Measurements from ENCODE around the gene ZBTB42. TPM values are rescaled to one million over a fixed set of nuclear protein-coding genes. Genes with fewer than 3 reads are reported as not detected.

Gene ZBTB42
- total RNA-seq, 2 donors from 2014 or later, result 2.7 to 3.3 TPM

GRCh38 chr14:104798300-104799243, 2.3 kb upstream of the ZBTB42 start:
- Mint-ChIP-seq H3K27ac (peak overlapping the region; percentile 16), H3K4me1 (peaks cover 25% of the 10 kb centered on the region), H3K4me3 (peak overlapping the region; percentile 78), H3K36me3 (ENCODE audit: low read depth) (no peaks in the 10 kb centered on the region), H3K27me3 (no peaks in the 10 kb centered on the region)
- ATAC-seq (no peak), DNase-seq (no peak)
- no peaks in the 10 kb centered on the region for H3K9me3 ChIP-seq (ENCODE audit: control insufficient read depth, low read length, poor library complexity, severe bottlenecking)

GRCh38 chr14:104799244-104800014, 1.5 kb upstream of the ZBTB42 start:
- Mint-ChIP-seq H3K27ac (peak overlapping the region; percentile 69), H3K36me3 (ENCODE audit: low read depth) (no peaks in the 10 kb centered on the region), H3K4me3 (peak overlapping the region; percentile 78), H3K27me3 (no peaks in the 10 kb centered on the region), H3K4me1 (peaks cover 18% of the 10 kb centered on the region)
- DNase-seq (no peak), ATAC-seq (no peak)
- no peaks in the 10 kb centered on the region for H3K9me3 ChIP-seq (ENCODE audit: control insufficient read depth, low read length, poor library complexity, severe bottlenecking)

- peak overlapping the region; percentile 78 for H3K4me3 Mint-ChIP-seq
- ATAC-seq (peak; percentile 76), DNase-seq (peak; percentile 58 to 87 (median 79))
- no peaks in the 10 kb centered on the region for H3K27me3 Mint-ChIP-seq
- H3K36me3 Mint-ChIP-seq (ENCODE audit: low read depth), result no peaks in the 10 kb centered on the region
- peaks cover 16% of the 10 kb centered on the region for H3K4me1 Mint-ChIP-seq
- H3K27ac Mint-ChIP-seq, result peak overlapping the region; percentile 69
- H3K9me3 ChIP-seq (ENCODE audit: control insufficient read depth, low read length, poor library complexity, severe bottlenecking), result no peaks in the 10 kb centered on the region
Observed at GRCh38 chr14:104800015-104800770, 708 bp upstream of the ZBTB42 start.

- DNase-seq (no peak), ATAC-seq (no peak)
- Mint-ChIP-seq H3K27ac (peak overlapping the region; percentile 53), H3K4me3 (peak overlapping the region; percentile 88), H3K36me3 (ENCODE audit: low read depth) (no peaks in the 10 kb centered on the region), H3K27me3 (no peaks in the 10 kb centered on the region), H3K4me1 (peaks cover 14% of the 10 kb centered on the region)
- H3K9me3 ChIP-seq (ENCODE audit: control insufficient read depth, low read length, poor library complexity, severe bottlenecking), result no peaks in the 10 kb centered on the region
Observed at GRCh38 chr14:104801520-104802393, 856 bp downstream of the ZBTB42 start.

- Mint-ChIP-seq H3K4me1 (peaks cover 14% of the 10 kb centered on the region), H3K36me3 (ENCODE audit: low read depth) (no peaks in the 10 kb centered on the region), H3K27ac (no peak overlapping the region), H3K27me3 (no peaks in the 10 kb centered on the region), H3K4me3 (peak overlapping the region; percentile 53)
- no peaks in the 10 kb centered on the region for H3K9me3 ChIP-seq (ENCODE audit: control insufficient read depth, low read length, poor library complexity, severe bottlenecking)
- no peak for DNase-seq
- ATAC-seq, result no peak
Observed at GRCh38 chr14:104802394-104803184, 1.7 kb downstream of the ZBTB42 start.

- Mint-ChIP-seq H3K27me3 (no peaks in the 10 kb centered on the region), H3K27ac (no peak overlapping the region), H3K36me3 (ENCODE audit: low read depth) (no peaks in the 10 kb centered on the region), H3K4me3 (no peak overlapping the region), H3K4me1 (peaks cover 14% of the 10 kb centered on the region)
- H3K9me3 ChIP-seq (ENCODE audit: control insufficient read depth, low read length, poor library complexity, severe bottlenecking), result no peaks in the 10 kb centered on the region
- ATAC-seq (no peak), DNase-seq (no peak)
Observed at GRCh38 chr14:104803280-104803911, 2.5 kb downstream of the ZBTB42 start.

- Mint-ChIP-seq H3K4me3 (no peak overlapping the region), H3K36me3 (ENCODE audit: low read depth) (no peaks in the 10 kb centered on the region), H3K4me1 (peaks cover 11% of the 10 kb centered on the region), H3K27ac (no peak overlapping the region), H3K27me3 (no peaks in the 10 kb centered on the region)
- DNase-seq (no peak), ATAC-seq (no peak)
- H3K9me3 ChIP-seq (ENCODE audit: control insufficient read depth, low read length, poor library complexity, severe bottlenecking), result no peaks in the 10 kb centered on the region
Observed at GRCh38 chr14:104803912-104804410, 3.1 kb downstream of the ZBTB42 start.

- H3K27ac Mint-ChIP-seq, result no peak overlapping the region
- DNase-seq (no peak), ATAC-seq (no peak)
- H3K4me1 Mint-ChIP-seq, result peaks cover 6% of the 10 kb centered on the region
- H3K27me3 Mint-ChIP-seq, result no peaks in the 10 kb centered on the region
- H3K36me3 Mint-ChIP-seq (ENCODE audit: low read depth), result no peaks in the 10 kb centered on the region
- no peak overlapping the region for H3K4me3 Mint-ChIP-seq
- no peaks in the 10 kb centered on the region for H3K9me3 ChIP-seq (ENCODE audit: control insufficient read depth, low read length, poor library complexity, severe bottlenecking)
Observed at GRCh38 chr14:104804481-104805325, 3.8 kb downstream of the ZBTB42 start.

- H3K9me3 ChIP-seq (ENCODE audit: control insufficient read depth, low read length, poor library complexity, severe bottlenecking), result no peaks in the 10 kb centered on the region
- Mint-ChIP-seq H3K4me3 (no peak overlapping the region), H3K27ac (no peak overlapping the region), H3K27me3 (no peaks in the 10 kb centered on the region), H3K4me1 (peaks cover 6% of the 10 kb centered on the region), H3K36me3 (ENCODE audit: low read depth) (no peaks in the 10 kb centered on the region)
- ATAC-seq (no peak), DNase-seq (no peak)
Observed at GRCh38 chr14:104805326-104805678, 4.4 kb downstream of the ZBTB42 start.

GRCh38 chr14:104805941-104806624, 5.2 kb downstream of the ZBTB42 start:
- DNase-seq (no peak), ATAC-seq (no peak)
- Mint-ChIP-seq H3K4me1 (peaks cover 6% of the 10 kb centered on the region), H3K36me3 (ENCODE audit: low read depth) (no peaks in the 10 kb centered on the region), H3K27ac (no peak overlapping the region), H3K27me3 (no peaks in the 10 kb centered on the region), H3K4me3 (no peak overlapping the region)
- no peaks in the 10 kb centered on the region for H3K9me3 ChIP-seq (ENCODE audit: control insufficient read depth, low read length, poor library complexity, severe bottlenecking)
